C4-2B (cell line): ENCODE data around the gene RBM47.

Source experiments
- CTCF ChIP-seq: fragments of 450-650 bp; conservative IDR thresholded peaks from 2 replicates; pipeline ENCODE4 v1.5.1; 2017; ENCODE audit warnings: mild to moderate bottlenecking
- ZFX ChIP-seq: fragments of 450-650 bp; IDR thresholded peaks from 2 replicates; pipeline ENCODE4 v1.6.1; 2017

GRCh38 chr4:40373636-40374035 lies 256.0 kb downstream of the RBM47 start:
- TF ChIP-seq CTCF, result no peak
- TF ChIP-seq ZFX, result no peak
